Fibroblast of lung (primary cell): Measurements from ENCODE around the gene SMPD2.

ENCODE experiments used
- CTCF ChIP-seq, 2 donors: IDR thresholded peaks in 1 of 2; conservative IDR thresholded peaks in 1 of 2; 1 replicate in 1 of 2; 2 replicates in 1 of 2; pipeline ENCODE4 v1.5.1; 2011 to 2012; ENCODE audit warnings: low read length in 2 of 2, control low read depth in 1 of 2, inconsistent platforms in 1 of 2, low read depth in 1 of 2, mild to moderate bottlenecking in 1 of 2
- EZH2 ChIP-seq: IDR thresholded peaks from 2 replicates; pipeline ENCODE4 v1.5.1; 2012; ENCODE audit warnings: low read length, control low read depth, mild to moderate bottlenecking; ENCODE audit errors: missing control alignments

- TF ChIP-seq CTCF (conservative IDR thresholded peaks at IDR 0.05 in 1 of 2, IDR thresholded peaks at IDR 0.05 in 1 of 2; ENCODE audit: low read depth in 1 of 2, low read length in 2 of 2) = no peak
- no peak for TF ChIP-seq EZH2
These were observed 3.0 kb downstream of the SMPD2 start for GRCh38 chr6:109443425-109443950.
